GM19455 (cell line): ENCODE measurements around the gene RAB9B.
"Not testable (repeated sequence)": the region's sequence is repeated elsewhere in the genome, so short reads cannot be mapped to it uniquely, and the experiment has no call there.

ENCODE experiments used
- ATAC-seq: cut with Tn5 transposase; IDR thresholded peaks from one replicate; pipeline ENCODE4 v1.9.1; 2021; ENCODE audit not compliant: unreplicated experiment

RAB9B gene

GRCh38 chrX:103817101-103817500 is 15.0 kb downstream of the RAB9B start:
- not testable (repeated sequence) for ATAC-seq

GRCh38 chrX:103811858-103812257 is 20.2 kb downstream of the RAB9B start:
- ATAC-seq, result no peak

- ATAC-seq, result no peak
Measured at GRCh38 chrX:103806862-103807474, 25.1 kb downstream of the RAB9B start.

- ATAC-seq, result no peak
Measured at GRCh38 chrX:103805860-103806259, 26.2 kb downstream of the RAB9B start.

GRCh38 chrX:103800318-103800717 is 31.7 kb downstream of the RAB9B start:
- ATAC-seq, result no peak

DNA sequence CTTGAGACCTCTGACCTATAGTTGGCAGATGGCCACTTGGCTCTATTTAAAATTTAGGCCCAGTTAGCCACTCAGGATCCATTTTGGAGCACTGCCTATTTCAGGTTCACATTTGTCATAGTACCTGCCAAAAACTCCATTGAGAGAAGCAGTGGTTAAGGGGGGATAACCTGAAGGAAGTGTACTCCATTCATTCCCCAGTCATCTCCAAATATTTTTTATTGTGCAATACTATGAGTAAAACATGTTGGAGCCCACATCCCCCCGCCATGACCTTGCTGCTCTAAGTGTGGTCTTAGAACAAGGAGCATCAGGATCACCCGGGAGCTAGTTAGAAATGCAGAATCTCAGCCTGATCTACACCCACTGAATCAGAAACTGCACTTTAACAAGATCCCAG is 34.4 kb downstream of the RAB9B start:
- no peak for ATAC-seq

- ATAC-seq, result no peak
Measured at GRCh38 chrX:103794119-103794518, 37.9 kb downstream of the RAB9B start.

DNA sequence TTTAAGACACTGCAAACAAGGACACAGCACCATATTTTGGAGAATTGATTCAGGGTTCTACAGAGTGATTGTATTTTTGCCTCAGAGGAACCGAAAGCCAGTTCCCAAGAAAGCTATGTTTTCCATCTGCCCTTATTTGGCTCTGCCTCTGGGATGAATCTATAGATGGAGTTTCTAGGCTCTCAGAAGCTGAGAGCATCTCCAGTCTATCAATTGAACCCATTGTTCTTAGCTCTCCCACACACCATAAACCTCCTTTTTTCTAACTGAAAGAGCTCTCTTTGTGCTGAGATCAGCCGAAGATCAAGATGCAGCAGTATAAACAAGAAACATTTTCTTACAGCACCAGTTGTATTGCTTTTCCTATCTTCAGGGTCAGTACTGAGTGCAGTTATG is 38.5 kb downstream of the RAB9B start:
- no peak for ATAC-seq

- no peak for ATAC-seq
Measured at GRCh38 chrX:103792916-103793544, 39.0 kb downstream of the RAB9B start.

DNA sequence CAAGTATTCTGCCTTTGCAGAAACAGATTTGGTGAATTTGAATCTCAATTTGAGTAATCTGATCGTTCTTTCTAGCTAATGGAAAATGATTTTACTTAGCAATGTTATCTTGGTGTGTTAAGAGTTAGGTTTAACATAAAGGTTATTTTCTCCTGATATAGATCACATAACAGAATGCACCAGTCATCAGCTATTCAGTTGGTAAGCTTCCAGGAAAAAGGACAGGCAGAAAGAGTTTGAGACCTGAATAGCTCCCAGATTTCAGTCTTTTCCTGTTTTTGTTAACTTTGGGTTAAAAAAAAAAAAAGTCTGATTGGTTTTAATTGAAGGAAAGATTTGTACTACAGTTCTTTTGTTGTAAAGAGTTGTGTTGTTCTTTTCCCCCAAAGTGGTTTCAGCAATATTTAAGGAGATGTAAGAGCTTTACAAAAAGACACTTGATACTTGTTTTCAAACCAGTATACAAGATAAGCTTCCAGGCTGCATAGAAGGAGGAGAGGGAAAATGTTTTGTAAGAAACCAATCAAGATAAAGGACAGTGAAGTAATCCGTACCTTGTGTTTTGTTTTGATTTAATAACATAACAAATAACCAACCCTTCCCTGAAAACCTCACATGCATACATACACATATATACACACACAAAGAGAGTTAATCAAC is 40.1 kb downstream of the RAB9B start:
- no peak for ATAC-seq

DNA sequence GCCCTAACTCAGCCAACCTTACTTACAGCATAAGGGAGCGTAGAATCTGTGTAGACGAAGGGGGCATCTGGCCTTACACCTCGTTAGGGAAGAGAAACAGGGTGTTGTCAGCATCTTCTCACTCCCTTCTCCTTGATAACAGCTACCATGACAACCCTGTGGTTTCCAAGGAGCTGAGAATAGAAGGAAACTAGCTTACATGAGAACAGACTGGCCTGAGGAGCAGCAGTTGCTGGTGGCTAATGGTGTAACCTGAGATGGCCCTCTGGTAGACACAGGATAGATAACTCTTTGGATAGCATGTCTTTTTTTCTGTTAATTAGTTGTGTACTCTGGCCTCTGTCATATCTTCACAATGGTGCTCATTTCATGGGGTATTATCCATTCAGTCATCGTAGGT is 40.8 kb downstream of the RAB9B start:
- no peak for ATAC-seq

GRCh38 chrX:103789004-103789403 is 43.1 kb downstream of the RAB9B start:
- ATAC-seq, result no peak

DNA sequence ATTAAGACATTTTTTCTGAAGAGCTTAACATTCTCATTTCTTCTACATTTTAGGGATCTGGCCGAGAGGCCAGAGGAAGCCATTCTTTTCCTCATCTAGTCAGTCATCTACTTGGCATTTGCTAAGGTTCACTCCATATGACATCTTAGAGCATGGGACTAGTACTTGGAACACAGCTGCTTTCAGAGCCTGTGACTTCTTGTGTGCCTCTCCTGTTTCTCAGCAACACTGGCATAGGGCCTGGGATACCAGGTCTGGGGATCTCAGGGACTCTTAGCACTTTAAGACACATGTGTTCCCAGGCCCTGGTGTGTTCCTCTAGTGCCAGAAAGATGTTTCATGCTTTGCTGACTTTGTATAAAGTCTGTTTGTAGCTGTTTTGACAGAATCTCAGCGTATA is 48.1 kb downstream of the RAB9B start:
- no peak for ATAC-seq

DNA sequence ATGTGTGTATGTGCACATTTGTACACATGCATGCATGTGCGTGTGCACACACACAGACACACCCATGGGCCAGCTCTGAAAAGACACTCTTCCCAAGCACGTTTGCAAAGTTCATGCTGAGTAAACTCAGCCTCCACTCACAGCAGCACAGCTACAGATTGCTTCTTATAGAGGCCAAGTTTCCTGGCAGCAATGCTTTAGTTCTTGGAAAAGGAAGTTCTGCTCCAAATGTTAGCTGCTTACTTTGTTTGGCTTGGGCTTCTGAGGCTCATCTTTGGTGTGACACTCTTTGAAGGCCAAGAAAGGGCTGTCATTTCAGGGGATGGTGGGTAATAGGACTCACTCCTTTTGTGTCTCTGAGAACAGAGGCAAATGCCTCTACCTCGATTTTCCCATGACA is 48.9 kb downstream of the RAB9B start:
- no peak for ATAC-seq

GRCh38 chrX:103782640-103783039 is 49.4 kb downstream of the RAB9B start:
- no peak for ATAC-seq

GRCh38 chrX:103781706-103782105 is 50.4 kb downstream of the RAB9B start:
- ATAC-seq, result no peak

- no peak for ATAC-seq
Measured at GRCh38 chrX:103781062-103781402, 51.0 kb downstream of the RAB9B start.

GRCh38 chrX:103780336-103781061 is 51.6 kb downstream of the RAB9B start:
- ATAC-seq, result no peak

DNA sequence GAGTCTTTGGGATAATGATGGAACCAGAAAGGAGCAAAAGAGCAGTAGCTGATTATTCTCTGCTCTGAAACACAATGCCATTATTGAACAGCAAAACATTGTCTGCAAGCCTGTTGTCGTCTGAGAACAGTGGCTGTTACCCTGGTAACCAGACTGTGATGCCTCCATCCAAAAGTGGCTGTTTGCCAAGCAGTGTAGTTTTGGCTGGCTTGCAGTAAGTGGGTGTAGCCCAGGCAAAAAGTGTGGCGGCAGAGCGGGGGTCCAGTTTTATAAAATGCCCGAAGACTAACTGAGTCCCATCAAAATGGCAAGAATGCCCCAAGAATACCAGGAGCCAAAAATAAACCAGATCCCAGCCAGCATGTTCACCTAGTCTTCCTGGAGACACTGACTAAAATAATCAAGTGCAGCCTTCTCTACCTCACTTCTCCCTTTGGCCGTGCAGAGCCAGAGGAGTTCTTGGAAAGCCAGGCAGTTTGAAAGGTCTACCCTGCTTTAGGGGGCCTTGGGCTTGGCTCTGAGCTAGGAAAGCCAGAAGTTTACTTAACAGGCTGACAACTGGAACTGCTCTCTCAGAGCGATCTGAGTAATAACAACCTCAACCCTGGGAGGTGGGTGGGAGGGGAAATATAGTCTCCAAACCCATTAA is 52.8 kb downstream of the RAB9B start:
- ATAC-seq, result no peak

DNA sequence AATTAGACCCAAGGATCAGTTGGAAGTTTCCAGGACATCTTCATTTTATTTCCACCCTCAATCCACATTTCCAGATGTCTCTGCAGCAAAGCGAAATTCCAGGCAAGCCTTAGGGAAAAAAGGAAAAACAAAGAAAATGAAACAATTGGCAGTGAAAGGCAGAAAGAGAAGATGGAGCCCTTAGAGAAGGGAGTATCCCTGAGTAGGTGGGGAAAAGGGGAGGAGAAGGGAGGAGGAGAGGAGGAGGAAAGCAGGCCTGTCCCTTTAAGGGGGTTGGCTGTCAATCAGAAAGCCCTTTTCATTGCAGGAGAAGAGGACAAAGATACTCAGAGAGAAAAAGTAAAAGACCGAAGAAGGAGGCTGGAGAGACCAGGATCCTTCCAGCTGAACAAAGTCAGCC is 55.5 kb downstream of the RAB9B start, which contains the start of gene PLP1:
TSS of gene PLP1 (plus strand) at position 295 of the 400 bp plus-strand sequence. CDS start 156 bp downstream, outside the sequence.
- no peak for ATAC-seq

DNA sequence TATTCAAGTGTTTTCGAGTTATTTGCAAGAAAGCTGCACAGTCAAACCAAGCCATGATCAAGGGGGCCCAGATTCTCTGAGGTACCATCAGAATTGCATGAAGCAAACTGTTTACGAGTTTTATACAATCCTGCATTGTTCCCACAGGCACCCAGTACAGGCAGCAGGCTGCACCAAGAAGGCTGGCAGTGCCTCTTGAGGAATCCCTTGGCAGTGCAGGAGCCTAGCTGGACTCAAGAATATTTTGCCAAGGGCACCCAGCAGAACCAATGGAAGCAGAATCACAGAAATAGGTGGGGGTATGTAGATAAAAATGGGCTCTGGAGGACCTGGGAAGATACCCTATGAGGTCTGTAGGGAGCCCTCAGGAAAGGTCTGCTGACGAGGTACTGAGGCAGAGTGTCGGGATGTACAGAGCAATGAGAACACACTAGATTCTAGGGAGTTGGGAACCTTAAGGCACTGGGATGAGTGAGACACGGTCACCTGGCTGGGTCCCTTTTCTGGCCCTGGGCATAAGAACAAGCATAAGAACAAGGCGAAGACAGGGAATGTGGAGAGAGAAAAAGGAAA is 57.9 kb downstream of the RAB9B start:
- ATAC-seq, result no peak
